A549 (cell line): ENCODE measurements around the gene FMNL3.
"Not testable (repeated sequence)": the region's sequence is repeated elsewhere in the genome, so short reads cannot be mapped to it uniquely, and the experiment has no call there.

Experiments
- BCL3 ChIP-seq: fragments of >200 bp; sonication (Bioruptor Twin); formaldehyde crosslinking; IDR thresholded peaks from 3 replicates; pipeline ENCODE4 v1.6.1; 2016
- CHD2 ChIP-seq: fragments of 150-350 bp; IDR thresholded peaks from 2 replicates; pipeline ENCODE4 v1.6.1; 2014; ENCODE audit warnings: low read length; ENCODE audit not compliant: partially characterized antibody
- CHD4 ChIP-seq: fragments of 200-600 bp; sonication (generic); IDR thresholded peaks from 2 replicates; pipeline ENCODE4 v1.6.1; 2016; ENCODE audit warnings: antibody characterized with exemption, mild to moderate bottlenecking, borderline replicate concordance
- CTCF ChIP-seq: fragments of >200 bp; sonication (Bioruptor Twin); formaldehyde crosslinking; IDR thresholded peaks from 3 replicates; pipeline ENCODE4 v1.5.1; 2016
- EHMT2 ChIP-seq: fragments of 200-600 bp; sonication (generic); IDR thresholded peaks from 2 replicates; pipeline ENCODE4 v1.6.1; 2016; ENCODE audit warnings: antibody characterized with exemption, low read depth, mild to moderate bottlenecking, moderate library complexity
- EP300 ChIP-seq, 2 experiments: fragments of >200 bp; sonication (Bioruptor Twin); formaldehyde crosslinking; IDR thresholded peaks; 2 replicates in 1 of 2; 3 replicates in 1 of 2; pipeline ENCODE4 v1.6.1; 2016 to 2017
- PBX3 ChIP-seq: IDR thresholded peaks from 2 replicates; pipeline ENCODE4 v1.6.1; 2012
- PHF8 ChIP-seq: fragments of 200-600 bp; sonication (generic); IDR thresholded peaks from 2 replicates; pipeline ENCODE4 v1.6.1; 2016; ENCODE audit warnings: low read depth, mild to moderate bottlenecking, antibody characterized with exemption, moderate library complexity, borderline replicate concordance
- POLR2A ChIP-seq: IDR thresholded peaks from 2 replicates; pipeline ENCODE4 v1.6.1; 2012; ENCODE audit warnings: mild to moderate bottlenecking, low read length
- RFX5 ChIP-seq: fragments of 450-650 bp; IDR thresholded peaks from 2 replicates; pipeline ENCODE4 v1.7.1; 2014; ENCODE audit warnings: antibody characterized with exemption, mild to moderate bottlenecking, moderate library complexity

- TF ChIP-seq POLR2A; EP300 (IDR thresholded peaks at IDR 0.05); EHMT2; CHD4; PBX3; CTCF; CHD2; PHF8; RFX5; BCL3: not testable (repeated sequence)
Observed at GRCh38 chr12:49717800-49718199, 10.6 kb upstream of the FMNL3 start.
